GM12878 (cell line): ENCODE measurements around the gene RTP3.

Experiments used
- CTCF ChIP-seq, 3 experiments: IDR thresholded peaks in 2 of 3; conservative IDR thresholded peaks in 1 of 3; 2 replicates each; pipeline ENCODE4 v1.5.1; 2011; ENCODE audit warnings: low read depth in 3 of 3, low read length in 3 of 3, mild to moderate bottlenecking in 3 of 3, control low read depth in 2 of 3, moderate library complexity in 2 of 3, inconsistent platforms in 1 of 3, mixed read lengths in 1 of 3; ENCODE audit not compliant: control insufficient read depth in 2 of 3, insufficient read depth in 1 of 3; ENCODE audit errors: extremely low read depth in 1 of 3
- HDAC2 ChIP-seq: fragments of 200-600 bp; sonication (generic); IDR thresholded peaks from 2 replicates; pipeline ENCODE4 v1.6.1; 2017
- NFIC ChIP-seq: IDR thresholded peaks from 2 replicates; pipeline ENCODE4 v1.6.1; 2012; ENCODE audit warnings: low read depth, mild to moderate bottlenecking, inconsistent platforms, low read length, moderate library complexity
- POLR2AphosphoS5 ChIP-seq: IDR thresholded peaks from 2 replicates; pipeline ENCODE4 v1.6.1; 2011; ENCODE audit warnings: mild to moderate bottlenecking, low read length, inconsistent platforms
- ZNF274 ChIP-seq: IDR thresholded peaks from one replicate; pipeline ENCODE4 v1.8.0; 2011; ENCODE audit not compliant: insufficient read length, insufficient read depth
- TF ChIP-seq, protein P1 (sequence below): IDR thresholded peaks from 2 replicates; pipeline ENCODE4 v1.6.1; 2011; ENCODE audit warnings: mild to moderate bottlenecking, low read depth, low read length, moderate library complexity; ENCODE audit not compliant: insufficient replicate concordance

DNA sequence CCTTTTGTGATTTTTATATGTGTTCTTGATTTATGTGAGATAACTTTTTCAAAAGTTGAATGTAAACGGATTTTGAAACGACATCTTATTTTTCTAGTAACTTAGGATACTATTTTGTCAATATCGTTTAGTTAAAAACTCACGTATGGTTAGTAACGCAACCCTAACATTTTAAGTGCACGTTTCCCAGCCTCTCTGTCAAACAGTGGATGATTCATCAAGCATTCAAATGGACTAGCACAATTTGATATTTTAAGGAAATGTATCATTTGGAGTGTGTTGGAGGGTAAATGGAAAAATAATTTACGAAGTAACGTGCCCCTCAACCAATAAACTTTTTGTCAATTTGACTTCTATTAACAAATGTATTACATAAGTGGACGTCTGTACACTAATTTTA is 23.3 kb downstream of the RTP3 start:
- TF ChIP-seq POLR2AphosphoS5: no peak
- TF ChIP-seq, protein P1, sequence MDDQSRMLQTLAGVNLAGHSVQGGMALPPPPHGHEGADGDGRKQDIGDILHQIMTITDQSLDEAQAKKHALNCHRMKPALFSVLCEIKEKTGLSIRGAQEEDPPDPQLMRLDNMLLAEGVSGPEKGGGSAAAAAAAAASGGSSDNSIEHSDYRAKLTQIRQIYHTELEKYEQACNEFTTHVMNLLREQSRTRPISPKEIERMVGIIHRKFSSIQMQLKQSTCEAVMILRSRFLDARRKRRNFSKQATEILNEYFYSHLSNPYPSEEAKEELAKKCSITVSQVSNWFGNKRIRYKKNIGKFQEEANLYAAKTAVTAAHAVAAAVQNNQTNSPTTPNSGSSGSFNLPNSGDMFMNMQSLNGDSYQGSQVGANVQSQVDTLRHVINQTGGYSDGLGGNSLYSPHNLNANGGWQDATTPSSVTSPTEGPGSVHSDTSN: no peak
- no peak for TF ChIP-seq ZNF274
- TF ChIP-seq CTCF (IDR thresholded peaks at IDR 0.05 in 2 of 3, conservative IDR thresholded peaks at IDR 0.05 in 1 of 3; ENCODE audit: control insufficient read depth in 2 of 3, extremely low read depth in 1 of 3, insufficient read depth in 1 of 3, low read depth in 3 of 3, low read length in 3 of 3): no peak
- no peak for TF ChIP-seq NFIC
- no peak for TF ChIP-seq HDAC2
